ENCODE data around the gene TNS4. TPM values are rescaled to one million over a fixed set of nuclear protein-coding genes. Genes with fewer than 3 reads are reported as not detected.

The TNS4 gene
- total RNA-seq, 2 donors from 2014 or later, result not detected

DNA sequence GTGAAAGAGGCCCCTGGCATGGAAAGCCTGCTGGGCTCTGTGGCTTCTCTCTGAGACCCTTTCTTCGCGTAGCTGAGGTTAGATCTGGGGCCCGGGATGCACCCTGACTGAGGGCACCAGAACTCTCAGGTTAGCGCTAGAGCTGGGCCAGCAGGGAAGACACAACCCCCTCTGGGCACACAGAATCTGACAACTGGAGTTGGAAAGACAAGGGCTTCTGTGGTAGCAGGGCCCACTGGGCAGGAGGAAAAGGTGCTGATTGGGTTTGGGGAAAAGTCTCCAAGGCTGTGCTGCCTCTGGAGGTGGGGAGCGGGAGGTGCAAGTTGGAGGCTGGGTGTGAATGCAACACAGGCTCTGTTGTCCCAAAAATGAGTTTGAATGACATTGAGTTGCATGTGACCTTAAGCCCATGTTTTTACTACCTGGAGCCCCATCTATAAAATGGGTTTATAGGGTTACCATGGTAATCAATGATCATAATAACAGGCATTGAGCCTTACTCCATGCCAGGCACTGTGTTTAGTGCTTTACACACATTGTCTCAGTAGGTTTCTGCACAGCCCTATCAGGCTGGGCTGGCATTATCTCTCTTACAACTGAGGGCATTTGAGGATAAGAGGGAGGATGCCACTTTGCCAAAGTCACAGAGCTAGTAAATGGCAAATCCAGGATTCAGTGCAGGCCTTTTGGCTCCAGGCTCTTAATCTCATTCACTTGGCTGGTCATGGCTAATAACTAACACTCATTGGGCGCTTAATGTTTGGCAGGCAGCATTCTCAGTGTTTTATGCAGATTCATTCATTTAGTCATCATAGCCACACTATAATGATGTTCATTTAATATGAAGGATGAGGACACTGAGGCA is 67.6 kb downstream of the TNS4 start:
- DNase-seq, result no peak
- intact Hi-C loops (cut with DNase I), result no loop called here
- ATAC-seq, result peak; percentile 14 to 52

- intact Hi-C loops (cut with DNase I), result no loop called here
- ATAC-seq (peak; percentile 31 to 56), DNase-seq (no peak)
Measured at GRCh38 chr17:40432864-40433528, 68.4 kb downstream of the TNS4 start.

DNA sequence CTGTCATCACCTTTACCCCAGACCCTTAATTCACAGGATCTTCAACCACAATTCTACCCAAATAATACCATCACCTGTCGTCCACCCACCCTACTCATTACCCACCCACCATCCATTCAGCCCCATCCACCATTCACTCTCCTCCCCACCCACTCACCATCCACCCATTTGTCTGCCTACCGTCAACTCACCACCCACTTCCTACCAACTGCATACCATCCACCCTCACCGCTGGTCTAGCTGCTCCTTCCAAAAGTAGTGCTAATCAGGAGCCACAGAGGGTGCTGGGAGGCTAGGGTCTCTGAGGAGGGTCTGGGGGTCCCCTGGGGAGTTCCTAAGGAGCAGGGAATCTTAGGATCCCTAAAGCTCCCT is 70.2 kb downstream of the TNS4 start:
- ATAC-seq, result no peak
- no peak for DNase-seq
- intact Hi-C loops (cut with DNase I), result no loop called here

DNA sequence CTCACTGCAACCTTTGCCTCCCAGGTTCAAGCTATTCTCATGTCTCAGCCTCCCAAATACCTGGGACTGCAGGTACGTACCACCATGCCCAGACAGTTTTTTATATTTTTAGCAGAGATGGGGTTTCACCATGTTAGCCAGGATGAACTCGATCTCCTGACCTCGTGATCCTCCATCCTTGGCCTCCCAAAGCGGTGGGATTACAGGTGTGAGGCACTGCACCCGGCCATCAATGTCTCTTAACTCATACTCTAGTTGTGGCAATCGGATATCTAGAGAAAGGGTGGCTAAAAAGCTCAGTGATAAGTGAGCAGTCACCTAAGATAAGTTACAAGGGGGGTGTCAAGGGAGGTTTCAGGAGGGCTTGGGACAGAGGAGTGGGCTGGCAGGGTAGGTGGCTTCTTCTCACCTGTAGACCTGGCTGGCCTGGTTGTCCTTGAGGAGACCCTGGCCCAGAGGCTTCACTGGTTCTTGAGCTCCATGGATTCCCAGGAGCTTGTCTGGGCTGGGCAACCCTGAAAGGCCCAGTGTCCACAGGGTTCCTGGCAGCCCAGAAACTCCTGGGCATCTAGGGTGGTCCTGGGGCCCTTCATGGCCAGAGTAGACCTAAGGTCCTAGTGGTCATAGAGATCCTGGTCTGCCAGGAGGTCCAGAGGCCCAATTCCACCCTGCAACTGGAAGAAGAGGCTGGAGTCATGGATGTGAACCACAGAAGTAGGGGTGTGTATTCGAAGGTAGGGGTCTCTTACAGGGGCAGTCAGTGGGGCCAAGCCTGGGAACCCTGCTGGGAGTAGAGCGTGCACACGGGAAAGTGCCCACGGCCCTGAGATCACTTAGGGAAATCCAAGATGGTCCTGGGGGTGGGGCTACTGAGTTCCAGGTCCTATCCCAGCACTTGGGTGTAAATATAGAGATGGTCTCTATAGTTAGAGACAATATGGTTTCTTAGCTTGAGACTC is 70.9 kb downstream of the TNS4 start:
- intact Hi-C loops (cut with DNase I), result no loop called here
- DNase-seq, result no peak
- no peak for ATAC-seq

DNA sequence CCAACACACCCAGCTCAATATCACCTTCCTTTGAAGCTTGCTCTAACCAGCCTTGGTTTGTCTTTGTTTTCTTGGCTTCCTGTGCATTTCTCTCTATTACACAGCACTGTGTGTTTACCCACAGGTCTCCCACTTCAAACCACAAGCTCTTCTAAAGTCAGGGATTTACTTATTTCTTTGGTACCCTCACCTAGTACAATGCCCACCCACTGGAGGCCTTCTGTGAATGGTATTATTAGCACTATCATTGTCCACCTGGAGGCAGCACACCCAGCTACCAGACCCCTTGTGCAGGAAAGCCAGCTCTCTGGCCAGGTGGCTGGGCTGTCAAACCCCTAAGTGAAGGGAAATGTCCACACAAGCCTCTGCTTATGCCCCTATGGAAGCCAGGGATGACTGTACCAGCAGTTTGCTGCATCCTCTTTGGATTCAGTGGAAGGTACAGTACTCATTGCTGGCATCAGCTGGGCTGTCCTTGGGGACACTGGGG is 74.4 kb downstream of the TNS4 start:
- intact Hi-C loops (cut with DNase I), result no loop called here
- DNase-seq (no peak), ATAC-seq (no peak)

Other genes with a start within 250 kb of the TNS4 start
- 1 to 10 TPM; 1.3 to 1.9 TPM for gene CDC6, start 213.7 kb downstream of the TNS4 start, total RNA-seq
- gene RARA, start 192.4 kb downstream of the TNS4 start, total RNA-seq, result 10 to 100 TPM; 23.3 to 43.8 TPM
- gene GJD3, start 136.9 kb downstream of the TNS4 start, total RNA-seq, result 1 to 10 TPM; 1.2 to 1.3 TPM
- 1 to 10 TPM in 1 of 2 donors, under 1 TPM in 1; 0.47 to 4.2 TPM for gene TOP2A, start 83.7 kb downstream of the TNS4 start, total RNA-seq
- gene IGFBP4, start 58.2 kb downstream of the TNS4 start, total RNA-seq, result 100 to 1,000 TPM; 443 to 470 TPM
- under 1 TPM; 0.29 to 0.53 TPM for gene CCR7, start 63.8 kb upstream of the TNS4 start, total RNA-seq
- 10 to 100 TPM; 62.2 to 68.9 TPM for gene SMARCE1, start 146.2 kb upstream of the TNS4 start, total RNA-seq
- gene KRT222, start 163.6 kb upstream of the TNS4 start, total RNA-seq, result 1 to 10 TPM in 1 of 2 donors, not detected in 1; 1.3 TPM
- not detected for gene KRT24, start 202.1 kb upstream of the TNS4 start, total RNA-seq

Measured in left cardiac atrium (tissue), 4 donors.